H9 (cell line): ENCODE results near the gene CDC42. TPM values are rescaled to one million over a fixed set of nuclear protein-coding genes. Genes with fewer than 3 reads are reported as not detected.

ENCODE experiments used
- DNase-seq: peaks from one replicate; pipeline ENCODE4 v3.0.0-alpha.2; 2017
- H2AFZ ChIP-seq: one replicate; pipeline ENCODE4 v1.6.1; 2013; ENCODE audit warnings: mild to moderate bottlenecking, low read length, control low read depth, moderate library complexity
- H2AK5ac ChIP-seq: 2 replicates; pipeline ENCODE4 v1.6.1; 2013; ENCODE audit warnings: low read length, control low read depth, mixed read lengths; ENCODE audit not compliant: insufficient read length
- H2BK120ac ChIP-seq: one replicate; pipeline ENCODE4 v1.6.1; 2013; ENCODE audit warnings: low read depth, mild to moderate bottlenecking, low read length, control low read depth, inconsistent platforms; ENCODE audit not compliant: poor library complexity, severe bottlenecking
- H2BK12ac ChIP-seq: 2 replicates; pipeline ENCODE4 v1.6.1; 2013; ENCODE audit warnings: low read length, control low read depth, mixed read lengths, low read depth; ENCODE audit not compliant: insufficient read length
- H2BK15ac ChIP-seq: 2 replicates; pipeline ENCODE4 v1.6.1; 2013; ENCODE audit warnings: low read depth, low read length, control low read depth
- H2BK20ac ChIP-seq: one replicate; pipeline ENCODE4 v1.6.1; 2013; ENCODE audit warnings: low read depth, mild to moderate bottlenecking, low read length, control low read depth, inconsistent platforms; ENCODE audit not compliant: poor library complexity, severe bottlenecking
- H2BK5ac ChIP-seq: 2 replicates; pipeline ENCODE4 v1.6.1; 2013; ENCODE audit warnings: low read length, control low read depth, mixed read lengths; ENCODE audit not compliant: insufficient read length
- H3K14ac ChIP-seq: 2 replicates; pipeline ENCODE4 v1.6.1; 2013; ENCODE audit warnings: low read length, control low read depth; ENCODE audit not compliant: insufficient read depth
- H3K18ac ChIP-seq: 2 replicates; pipeline ENCODE4 v1.6.1; 2013; ENCODE audit warnings: low read depth, mild to moderate bottlenecking, mixed read lengths, low read length, control low read depth; ENCODE audit not compliant: insufficient read length
- H3K23ac ChIP-seq: 2 replicates; pipeline ENCODE4 v1.6.1; 2013; ENCODE audit warnings: low read length, control low read depth, mixed read lengths, low read depth; ENCODE audit not compliant: insufficient read length
- H3K23me2 ChIP-seq: 2 replicates; pipeline ENCODE4 v1.6.1; 2013; ENCODE audit warnings: low read depth, mild to moderate bottlenecking, mixed read lengths, low read length, control low read depth; ENCODE audit not compliant: insufficient read length, poor library complexity, severe bottlenecking
- H3K27ac ChIP-seq: 2 replicates; pipeline ENCODE4 v1.5.1; 2013; ENCODE audit warnings: low read length, control low read depth, mixed read lengths, low read depth; ENCODE audit not compliant: insufficient read length
- H3K27me3 ChIP-seq: 2 replicates; pipeline ENCODE4 v1.6.1; 2013; ENCODE audit warnings: low read length, control low read depth, inconsistent platforms; ENCODE audit not compliant: insufficient read depth
- H3K4ac ChIP-seq: 2 replicates; pipeline ENCODE4 v1.6.1; 2013; ENCODE audit warnings: low read depth, mild to moderate bottlenecking, control low read depth, inconsistent platforms, low read length, moderate library complexity
- H3K4me1 ChIP-seq: 2 replicates; pipeline ENCODE4 v1.6.1; 2013; ENCODE audit warnings: low read length, control low read depth, inconsistent platforms; ENCODE audit not compliant: insufficient read depth
- H3K4me2 ChIP-seq: 2 replicates; pipeline ENCODE4 v1.6.1; 2013; ENCODE audit warnings: low read length, control low read depth, mixed read lengths; ENCODE audit not compliant: insufficient read length, insufficient read depth
- H3K56ac ChIP-seq: 2 replicates; pipeline ENCODE4 v1.6.1; 2013; ENCODE audit warnings: low read depth, mild to moderate bottlenecking, mixed read lengths, low read length, control low read depth; ENCODE audit not compliant: insufficient read length
- H3K79me1 ChIP-seq: 2 replicates; pipeline ENCODE4 v1.6.1; 2013; ENCODE audit warnings: low read depth, mild to moderate bottlenecking, moderate library complexity, low read length, control low read depth, inconsistent platforms; ENCODE audit not compliant: insufficient read depth, poor library complexity, severe bottlenecking
- H3K79me2 ChIP-seq: 2 replicates; pipeline ENCODE4 v1.6.1; 2013; ENCODE audit warnings: low read length, control low read depth, inconsistent platforms; ENCODE audit not compliant: insufficient read depth
- H3K9ac ChIP-seq: 2 replicates; pipeline ENCODE4 v1.6.1; 2013; ENCODE audit warnings: low read length, control low read depth, mixed read lengths; ENCODE audit not compliant: insufficient read length; ENCODE audit errors: extremely low read depth
- H3K9me3 ChIP-seq: one replicate; pipeline ENCODE4 v1.6.1; 2013; ENCODE audit warnings: low read depth, low read length, inconsistent platforms; ENCODE audit not compliant: control insufficient read depth
- H3T11ph ChIP-seq: one replicate; pipeline ENCODE4 v1.6.1; 2013; ENCODE audit warnings: mild to moderate bottlenecking, low read length, control low read depth, inconsistent platforms
- H4K20me1 ChIP-seq: one replicate; pipeline ENCODE4 v1.6.1; 2013; ENCODE audit not compliant: control insufficient read depth, insufficient read length, insufficient read depth
- H4K5ac ChIP-seq: 2 replicates; pipeline ENCODE4 v1.6.1; 2013; ENCODE audit warnings: low read depth, mild to moderate bottlenecking, mixed read lengths, low read length, control low read depth; ENCODE audit not compliant: insufficient read length
- H4K8ac ChIP-seq: replicated peaks from 2 replicates; pipeline ENCODE4 v1.6.1; 2013; ENCODE audit warnings: low read length, control low read depth, mixed read lengths, low read depth; ENCODE audit not compliant: insufficient read length
- H4K91ac ChIP-seq: 2 replicates; pipeline ENCODE4 v1.6.1; 2013; ENCODE audit warnings: low read depth, mild to moderate bottlenecking, moderate library complexity, mixed read lengths, low read length, control low read depth; ENCODE audit not compliant: insufficient read length
- H3K27ac Mint-ChIP-seq, 3 experiments: 2 replicates in 2 of 3; 3 replicates in 1 of 3; pipeline ENCODE4 v1.8.0; 2020 to 2021; ENCODE audit warnings: mixed read lengths in 3 of 3, mild to moderate bottlenecking in 1 of 3, moderate library complexity in 1 of 3
- H3K27me3 Mint-ChIP-seq: 2 replicates; pipeline ENCODE4 v1.8.0; 2021; ENCODE audit warnings: low read depth, mild to moderate bottlenecking, moderate library complexity, mixed read lengths
- H3K36me3 Mint-ChIP-seq, 3 experiments: 2 replicates in 2 of 3; 3 replicates in 1 of 3; pipeline ENCODE4 v1.8.0; 2020 to 2021; ENCODE audit warnings: low read depth in 3 of 3, mixed read lengths in 3 of 3; ENCODE audit not compliant: insufficient read depth in 1 of 3
- H3K4me1 Mint-ChIP-seq, 2 experiments: 2 replicates each; pipeline ENCODE4 v1.8.0; 2020; ENCODE audit warnings: mixed read lengths in 2 of 2
- H3K4me3 Mint-ChIP-seq, 2 experiments: 2 replicates in 1 of 2; 3 replicates in 1 of 2; pipeline ENCODE4 v1.8.0; 2020 to 2021; ENCODE audit warnings: mild to moderate bottlenecking in 2 of 2, mixed read lengths in 2 of 2, moderate library complexity in 1 of 2
- H3K9me3 Mint-ChIP-seq, 2 experiments: 2 replicates in 1 of 2; 3 replicates in 1 of 2; pipeline ENCODE4 v1.8.0; 2020; ENCODE audit warnings: mild to moderate bottlenecking in 2 of 2, mixed read lengths in 2 of 2, moderate library complexity in 1 of 2
- WGBS: extraction: QIAGEN DNeasy Blood & Tissue Kit; methylation state at CpG from one replicate; pipeline ENCODE4 v1.1.7; 2013; ENCODE audit warnings: missing lambda C conversion rate, low lambda C conversion rate, mixed read lengths; ENCODE audit not compliant: insufficient read length; ENCODE audit errors: extremely low coverage; 5-methylcytosine and 5-hydroxymethylcytosine counted together
- total RNA-seq: library from RNA; stranded (reverse); gene quantifications from 2 replicates; pipeline ENCODE4 v1.2.1, GENCODE V29; 2021
- TF ChIP-seq, protein P1 (sequence below): fragments of 200-600 bp; sonication (generic); conservative IDR thresholded peaks from 3 replicates; pipeline ENCODE4 v1.8.0; 2021; ENCODE audit warnings: antibody characterized with exemption, mild to moderate bottlenecking

The CDC42 gene
- total RNA-seq, 1 experiment from 2014 or later = 197 TPM

DNA sequence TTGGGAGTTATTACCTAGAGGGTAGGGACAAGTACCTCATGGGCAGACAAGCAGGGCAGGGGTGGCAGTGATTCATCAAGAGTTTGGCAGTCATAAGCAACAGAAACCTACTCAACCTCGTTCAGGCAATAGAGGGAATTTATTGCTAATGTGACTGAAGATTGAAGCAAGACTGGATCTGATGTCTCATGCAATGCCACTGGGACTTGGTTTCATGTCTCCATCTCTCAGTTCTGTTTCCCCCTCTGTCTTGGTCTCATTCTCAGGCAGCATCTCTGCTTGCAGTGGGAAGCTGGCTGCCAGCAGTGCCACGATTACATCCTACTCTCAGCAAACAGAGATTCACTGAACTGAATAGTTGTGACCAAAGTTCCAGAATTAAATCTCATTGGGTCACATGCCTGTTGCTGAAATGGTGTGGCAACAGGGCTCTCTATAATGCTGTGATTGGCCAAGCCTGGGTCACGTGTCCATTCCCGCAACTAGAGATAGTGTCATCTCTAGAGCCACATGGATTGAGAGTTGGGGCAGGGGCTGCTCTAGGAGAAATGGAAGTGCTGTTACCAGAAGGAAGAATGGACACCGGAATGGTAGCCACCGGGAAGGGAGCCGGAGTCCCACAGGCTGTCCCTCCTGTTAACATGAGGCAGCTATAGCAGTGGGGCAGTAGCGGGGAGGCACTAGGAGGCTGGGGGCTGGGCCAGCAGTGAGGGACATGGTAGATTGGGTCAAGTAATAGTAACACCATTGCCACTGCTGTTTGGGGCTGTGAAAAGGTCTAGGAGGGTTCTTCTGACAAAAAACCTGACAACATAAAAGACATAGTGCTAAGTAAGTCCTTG is 3.9 kb upstream of the CDC42 start:
- Histone ChIP-seq H3K79me1 (no peaks in the 10 kb centered on the region), H2BK12ac (no peak overlapping the region), H3K79me2 (peaks cover 2% of the 10 kb centered on the region; the same call in 1 of the 2 replicates), H3K23me2 (peaks cover 3% of the 10 kb centered on the region), H2BK20ac (no peak overlapping the region), H3K4me2 (no peak overlapping the region), H2AK5ac (no peak overlapping the region), H4K20me1 (no peaks in the 10 kb centered on the region), H2BK5ac (no peak overlapping the region), H2AFZ (peak overlapping the region; percentile 6), H2BK15ac (no peak overlapping the region), H3K56ac (no peak overlapping the region), H3K4me1 (no peaks in the 10 kb centered on the region), H2BK120ac (no peak overlapping the region), H3K23ac (no peak overlapping the region), H3T11ph (no peak overlapping the region), H4K8ac (no peak overlapping the region), H3K14ac (no peak overlapping the region), H3K18ac (no peak overlapping the region), H3K9ac (no peak overlapping the region), H3K27ac (no peak overlapping the region), H3K9me3 (no peaks in the 10 kb centered on the region), H4K91ac (no peak overlapping the region), H3K27me3 (no peaks in the 10 kb centered on the region), H4K5ac (no peak overlapping the region), H3K4ac (no peak overlapping the region)
- no peak overlapping the region; a peak in 1 of 5 replicates for H3K4me3 Mint-ChIP-seq
- WGBS = no CpG with 5 or more reads among the region's 8 CpGs
- H3K4me1 Mint-ChIP-seq = peaks cover 19 to 22% of the 10 kb centered on the region in 2 experiments
- peaks cover 3% of the 10 kb centered on the region in 2 experiments; a peak in 3 of 5 replicates for H3K9me3 Mint-ChIP-seq
- TF ChIP-seq, protein P1, sequence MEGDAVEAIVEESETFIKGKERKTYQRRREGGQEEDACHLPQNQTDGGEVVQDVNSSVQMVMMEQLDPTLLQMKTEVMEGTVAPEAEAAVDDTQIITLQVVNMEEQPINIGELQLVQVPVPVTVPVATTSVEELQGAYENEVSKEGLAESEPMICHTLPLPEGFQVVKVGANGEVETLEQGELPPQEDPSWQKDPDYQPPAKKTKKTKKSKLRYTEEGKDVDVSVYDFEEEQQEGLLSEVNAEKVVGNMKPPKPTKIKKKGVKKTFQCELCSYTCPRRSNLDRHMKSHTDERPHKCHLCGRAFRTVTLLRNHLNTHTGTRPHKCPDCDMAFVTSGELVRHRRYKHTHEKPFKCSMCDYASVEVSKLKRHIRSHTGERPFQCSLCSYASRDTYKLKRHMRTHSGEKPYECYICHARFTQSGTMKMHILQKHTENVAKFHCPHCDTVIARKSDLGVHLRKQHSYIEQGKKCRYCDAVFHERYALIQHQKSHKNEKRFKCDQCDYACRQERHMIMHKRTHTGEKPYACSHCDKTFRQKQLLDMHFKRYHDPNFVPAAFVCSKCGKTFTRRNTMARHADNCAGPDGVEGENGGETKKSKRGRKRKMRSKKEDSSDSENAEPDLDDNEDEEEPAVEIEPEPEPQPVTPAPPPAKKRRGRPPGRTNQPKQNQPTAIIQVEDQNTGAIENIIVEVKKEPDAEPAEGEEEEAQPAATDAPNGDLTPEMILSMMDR = no peak
- H3K36me3 Mint-ChIP-seq = peaks cover 0 to 4% (median 0%) of the 10 kb centered on the region in 3 experiments; a peak in 2 of 7 replicates
- no peak overlapping the region; a peak in 1 of 7 replicates for H3K27ac Mint-ChIP-seq
- DNase-seq = peak; percentile 43
- no peaks in the 10 kb centered on the region; the same call in 1 of the 2 replicates for H3K27me3 Mint-ChIP-seq
